Measurements from ENCODE around the gene MICAL3. TPM values are rescaled to one million over a fixed set of nuclear protein-coding genes. Genes with fewer than 3 reads are reported as not detected.

The MICAL3 gene
- total and polyA plus RNA-seq, 2 experiments from 2014 or later, result 6.1 to 25.1 TPM

DNA sequence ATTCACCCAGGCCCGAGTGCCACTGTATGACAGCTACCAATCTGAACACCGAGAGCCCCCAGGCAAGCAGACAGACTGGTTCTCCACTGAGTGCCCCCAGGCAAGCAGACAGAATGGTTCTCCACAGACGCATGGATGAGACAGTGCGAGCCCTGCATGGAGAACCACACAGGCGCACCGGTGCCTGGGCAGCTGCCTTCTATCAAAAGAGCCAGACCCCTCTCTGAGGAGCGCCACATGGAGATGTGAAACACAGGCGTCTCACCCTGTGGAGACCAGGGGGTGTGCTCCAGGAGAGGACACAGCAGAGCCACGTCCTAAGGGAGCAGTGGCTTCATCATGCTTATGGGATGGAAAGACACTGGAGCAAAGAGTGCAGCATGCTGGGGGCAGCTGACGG is 155.6 kb downstream of the MICAL3 start:
- H3K4me3 ChIP-seq, result no peak overlapping the region
- no peak overlapping the region for H3K27ac ChIP-seq
- WGBS, 2 experiments (ENCODE audit: low coverage in 1 of 2, low lambda C conversion rate in 2 of 2, missing lambda C conversion rate in 2 of 2), result 96 to 97% methylated on average over 10 of the region's 10 CpGs
- H3K4me1 ChIP-seq (ENCODE audit: insufficient read depth), result no peaks in the 10 kb centered on the region
- no peaks in the 10 kb centered on the region for H3K9me3 ChIP-seq (ENCODE audit: low read depth)
- DNase-seq, result no peak
- H2AFZ ChIP-seq, result no peak overlapping the region
- TF ChIP-seq EZH2 (IDR thresholded peaks at IDR 0.05; ENCODE audit: insufficient read depth, poor library complexity, severe bottlenecking) (no peak), EZH2phosphoT487 (IDR thresholded peaks at IDR 0.05; ENCODE audit: insufficient read depth, low read depth) (no peak)
- H3K9ac ChIP-seq, result no peak overlapping the region
- H3K79me2 ChIP-seq (ENCODE audit: insufficient read depth), result no peaks in the 10 kb centered on the region
- H3K27me3 ChIP-seq (replicated peaks; ENCODE audit: insufficient read depth), result no peaks in the 10 kb centered on the region
- H3K36me3 ChIP-seq (ENCODE audit: low read depth), result no peaks in the 10 kb centered on the region; the same call in 1 of the 2 replicates
- H3K9me2 ChIP-seq (ENCODE audit: insufficient read depth), result no peaks in the 10 kb centered on the region
- no peaks in the 10 kb centered on the region for H4K20me1 ChIP-seq (ENCODE audit: insufficient read depth)
- in situ Hi-C loops (cut with MboI), result no loop called here
- no peak overlapping the region for H3K4me2 ChIP-seq (ENCODE audit: unreplicated experiment)
- no peaks in the 10 kb centered on the region for H3F3A ChIP-seq (ENCODE audit: insufficient read depth)

GRCh38 chr22:17867160-17867785 is 157.1 kb downstream of the MICAL3 start:
- H3K4me3 ChIP-seq, result no peak overlapping the region
- H3K27me3 ChIP-seq (replicated peaks; ENCODE audit: insufficient read depth), result no peaks in the 10 kb centered on the region
- H3K9me3 ChIP-seq (ENCODE audit: low read depth), result no peaks in the 10 kb centered on the region
- H3F3A ChIP-seq (ENCODE audit: insufficient read depth), result no peaks in the 10 kb centered on the region
- 94 to 95% methylated on average over 9 of the region's 9 CpGs for WGBS, 2 experiments (ENCODE audit: low coverage in 1 of 2, low lambda C conversion rate in 2 of 2, missing lambda C conversion rate in 2 of 2)
- H3K79me2 ChIP-seq (ENCODE audit: insufficient read depth), result no peaks in the 10 kb centered on the region
- no peak for DNase-seq
- H3K27ac ChIP-seq, result no peak overlapping the region
- H3K9ac ChIP-seq, result no peak overlapping the region
- no peak overlapping the region for H3K4me2 ChIP-seq (ENCODE audit: unreplicated experiment)
- H4K20me1 ChIP-seq (ENCODE audit: insufficient read depth), result no peaks in the 10 kb centered on the region
- no peaks in the 10 kb centered on the region for H3K9me2 ChIP-seq (ENCODE audit: insufficient read depth)
- H3K36me3 ChIP-seq (ENCODE audit: low read depth), result no peaks in the 10 kb centered on the region; the same call in 1 of the 2 replicates
- H3K4me1 ChIP-seq (ENCODE audit: insufficient read depth), result no peaks in the 10 kb centered on the region
- no peak overlapping the region for H2AFZ ChIP-seq
- TF ChIP-seq EZH2phosphoT487 (IDR thresholded peaks at IDR 0.05; ENCODE audit: insufficient read depth, low read depth), result no peak
- no peak for TF ChIP-seq EZH2 (IDR thresholded peaks at IDR 0.05; ENCODE audit: insufficient read depth, poor library complexity, severe bottlenecking)
- in situ Hi-C loops (cut with MboI), result no loop called here

GRCh38 chr22:17866621-17867020 is 157.7 kb downstream of the MICAL3 start:
- TF ChIP-seq EZH2phosphoT487 (IDR thresholded peaks at IDR 0.05; ENCODE audit: insufficient read depth, low read depth), result no peak
- no peak for TF ChIP-seq EZH2 (IDR thresholded peaks at IDR 0.05; ENCODE audit: insufficient read depth, poor library complexity, severe bottlenecking)
- no peaks in the 10 kb centered on the region for H4K20me1 ChIP-seq (ENCODE audit: insufficient read depth)
- no peaks in the 10 kb centered on the region for H3K4me1 ChIP-seq (ENCODE audit: insufficient read depth)
- no peaks in the 10 kb centered on the region; the same call in 1 of the 2 replicates for H3K36me3 ChIP-seq (ENCODE audit: low read depth)
- H3K27ac ChIP-seq, result no peak overlapping the region
- H3K9ac ChIP-seq, result no peak overlapping the region
- DNase-seq, result no peak
- H3K4me2 ChIP-seq (ENCODE audit: unreplicated experiment), result no peak overlapping the region
- no peaks in the 10 kb centered on the region for H3K79me2 ChIP-seq (ENCODE audit: insufficient read depth)
- no peak overlapping the region for H2AFZ ChIP-seq
- in situ Hi-C loops (cut with MboI), result no loop called here
- no peak overlapping the region for H3K4me3 ChIP-seq
- no peaks in the 10 kb centered on the region for H3K9me3 ChIP-seq (ENCODE audit: low read depth)
- 81 to 89% methylated on average over 7 of the region's 7 CpGs for WGBS, 2 experiments (ENCODE audit: low coverage in 1 of 2, low lambda C conversion rate in 2 of 2, missing lambda C conversion rate in 2 of 2)
- H3K27me3 ChIP-seq (replicated peaks; ENCODE audit: insufficient read depth), result no peaks in the 10 kb centered on the region
- H3K9me2 ChIP-seq (ENCODE audit: insufficient read depth), result no peaks in the 10 kb centered on the region
- H3F3A ChIP-seq (ENCODE audit: insufficient read depth), result no peaks in the 10 kb centered on the region

DNA sequence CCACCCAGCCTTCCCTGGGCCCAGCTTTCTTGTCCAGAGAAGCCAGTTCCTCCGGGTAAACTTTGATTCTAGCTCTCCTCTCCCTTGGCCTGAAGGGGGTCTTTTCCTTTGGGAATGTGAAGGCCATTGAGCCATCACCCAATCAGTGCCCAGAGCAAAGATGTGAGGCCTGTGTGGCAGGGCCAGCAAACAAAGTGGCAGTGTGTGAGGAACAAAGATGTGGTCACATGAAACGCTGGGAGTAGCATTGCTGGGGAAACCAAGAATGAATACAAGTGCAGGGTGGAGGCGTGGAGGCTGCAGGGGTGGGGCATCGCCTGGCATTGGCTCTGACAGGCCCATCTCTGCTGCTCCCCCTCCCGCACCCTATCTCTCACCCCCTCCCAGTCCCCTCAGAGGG is 158.2 kb downstream of the MICAL3 start:
- H3F3A ChIP-seq (ENCODE audit: insufficient read depth), result no peaks in the 10 kb centered on the region
- H3K36me3 ChIP-seq (ENCODE audit: low read depth), result no peaks in the 10 kb centered on the region; the same call in 1 of the 2 replicates
- no peaks in the 10 kb centered on the region for H3K79me2 ChIP-seq (ENCODE audit: insufficient read depth)
- no peaks in the 10 kb centered on the region for H3K9me2 ChIP-seq (ENCODE audit: insufficient read depth)
- H2AFZ ChIP-seq, result no peak overlapping the region
- no peak for TF ChIP-seq EZH2phosphoT487 (IDR thresholded peaks at IDR 0.05; ENCODE audit: insufficient read depth, low read depth)
- TF ChIP-seq EZH2 (IDR thresholded peaks at IDR 0.05; ENCODE audit: insufficient read depth, poor library complexity, severe bottlenecking), result no peak
- no peaks in the 10 kb centered on the region for H3K9me3 ChIP-seq (ENCODE audit: low read depth)
- no peak overlapping the region for H3K27ac ChIP-seq
- H3K4me3 ChIP-seq, result no peak overlapping the region
- no peaks in the 10 kb centered on the region for H3K27me3 ChIP-seq (replicated peaks; ENCODE audit: insufficient read depth)
- no peaks in the 10 kb centered on the region for H3K4me1 ChIP-seq (ENCODE audit: insufficient read depth)
- H3K4me2 ChIP-seq (ENCODE audit: unreplicated experiment), result no peak overlapping the region
- 97 to 98% methylated on average over 3 to 5 of the region's 5 CpGs for WGBS, 2 experiments (ENCODE audit: low coverage in 1 of 2, low lambda C conversion rate in 2 of 2, missing lambda C conversion rate in 2 of 2)
- no peaks in the 10 kb centered on the region for H4K20me1 ChIP-seq (ENCODE audit: insufficient read depth)
- no peak overlapping the region for H3K9ac ChIP-seq
- no peak for DNase-seq
- in situ Hi-C loops (cut with MboI), result no loop called here

Data from GM23248 (cell line).